CD4-positive, alpha-beta T cell treated with Interleukin-4 for 1 hour (primary cell): ENCODE data around the gene CEP55.
"Not testable (repeated sequence)": the region's sequence is repeated elsewhere in the genome, so short reads cannot be mapped to it uniquely, and the experiment has no call there.

Experiments
- DNase-seq, 2 donors: peaks; one replicate each; pipeline ENCODE4 v3.0.0-alpha.2; 2020 to 2022

Gene CEP55

DNA sequence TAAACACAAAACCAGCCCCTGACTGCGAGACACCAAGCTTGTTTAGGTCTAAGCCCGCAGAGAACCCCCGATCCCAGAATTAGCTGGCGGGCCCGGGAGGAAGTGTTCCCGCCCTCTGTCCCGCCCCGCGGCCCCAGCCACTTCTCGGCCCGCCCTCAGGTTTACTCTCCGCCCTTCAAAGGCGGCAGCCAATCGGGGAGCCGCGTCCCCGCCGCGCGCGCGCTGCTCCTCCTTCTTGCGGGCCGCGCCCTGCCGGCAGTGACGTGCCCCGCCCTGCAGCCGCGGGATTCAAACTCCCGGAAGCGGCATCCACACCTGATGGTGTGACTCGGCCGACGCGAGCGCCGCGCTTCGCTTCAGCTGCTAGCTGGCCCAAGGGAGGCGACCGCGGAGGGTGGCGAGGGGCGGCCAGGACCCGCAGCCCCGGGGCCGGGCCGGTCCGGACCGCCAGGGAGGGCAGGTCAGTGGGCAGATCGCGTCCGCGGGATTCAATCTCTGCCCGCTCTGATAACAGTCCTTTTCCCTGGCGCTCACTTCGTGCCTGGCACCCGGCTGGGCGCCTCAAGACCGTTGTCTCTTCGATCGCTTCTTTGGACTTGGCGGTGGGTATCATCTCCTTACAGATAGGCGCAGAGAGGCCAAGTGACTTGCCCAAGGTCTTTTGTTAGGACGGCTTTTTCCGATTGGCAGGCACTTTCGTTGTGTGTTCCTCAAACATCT, at the start of gene CEP55:
Gene CEP55 (plus strand): TSS at position 291 of the 720 bp plus-strand sequence. CDS start 3,440 bp downstream, outside the sequence.
- peak; percentile 93 to 94 for DNase-seq

DNA sequence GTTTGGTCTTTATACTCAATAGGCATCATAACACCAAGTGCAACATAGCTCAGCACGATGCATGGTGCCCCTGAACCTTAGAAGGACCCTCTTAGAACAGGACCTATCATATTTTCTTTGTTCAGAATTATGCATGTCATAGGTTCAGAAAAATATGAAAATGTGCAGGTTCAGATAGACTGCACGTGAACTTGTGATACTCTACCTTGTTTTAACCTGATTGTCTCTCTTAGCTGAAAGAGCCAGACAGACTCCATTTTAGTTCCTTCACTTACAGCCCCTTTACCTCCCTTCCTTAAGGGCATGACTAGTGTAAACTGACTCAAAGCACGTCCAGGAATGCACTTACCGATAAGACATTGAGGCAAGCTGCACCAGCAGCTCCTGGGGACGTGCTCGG, 49.4 kb upstream of the CEP55 start:
- no peak for DNase-seq

DNA sequence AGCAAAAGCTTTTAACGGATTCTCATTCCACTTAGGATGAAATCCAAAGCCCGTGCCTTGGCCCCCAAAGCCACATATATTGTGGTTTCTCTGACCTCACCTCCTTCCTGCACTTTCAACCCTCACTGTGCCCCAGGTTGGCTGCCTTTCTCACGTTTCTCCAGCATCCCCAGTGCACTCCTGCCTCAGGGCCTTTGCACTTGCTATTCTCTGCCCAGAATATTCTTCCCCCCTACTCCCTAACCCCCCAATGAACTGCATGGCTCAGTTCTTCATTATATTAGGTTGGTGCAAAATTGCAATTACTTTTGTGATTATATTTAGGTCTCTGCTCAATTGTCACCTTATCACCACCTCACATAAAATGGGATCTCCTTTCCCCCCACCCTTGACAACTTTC, 48.4 kb upstream of the CEP55 start:
- DNase-seq, result no peak

DNA sequence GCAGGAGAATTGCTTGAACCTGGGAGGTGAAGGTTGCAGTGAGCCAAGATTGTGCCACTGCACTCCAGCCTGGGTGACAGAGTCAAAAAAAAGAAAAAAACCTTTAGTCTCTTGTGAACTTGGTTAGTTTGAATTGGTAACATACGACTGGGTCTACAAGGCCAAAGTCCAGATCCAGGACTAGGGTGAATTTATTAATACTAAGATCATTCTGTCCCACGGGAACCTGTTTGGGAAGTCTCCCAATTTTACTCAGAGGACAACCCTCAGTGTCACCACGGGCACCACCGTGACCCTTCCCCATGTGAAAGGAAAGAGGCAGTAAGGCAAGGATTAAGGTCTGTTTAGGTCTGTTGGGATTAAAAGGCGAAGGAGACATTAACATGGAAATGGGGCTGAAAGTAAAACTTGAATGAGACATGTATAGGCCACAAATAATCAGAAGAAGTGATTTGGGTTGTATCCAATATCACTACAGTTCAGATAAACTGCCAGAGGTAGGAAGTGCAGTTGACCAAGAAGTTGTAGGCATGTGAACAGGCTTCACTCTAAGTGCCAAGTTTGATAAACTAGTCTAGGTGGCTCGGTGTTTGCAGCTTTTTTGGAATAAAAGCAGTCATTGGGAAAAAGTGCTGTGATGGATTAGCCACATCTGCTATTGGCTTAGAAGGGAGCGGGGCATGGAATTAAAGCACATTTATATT, 45.0 kb upstream of the CEP55 start:
- no peak for DNase-seq

DNA sequence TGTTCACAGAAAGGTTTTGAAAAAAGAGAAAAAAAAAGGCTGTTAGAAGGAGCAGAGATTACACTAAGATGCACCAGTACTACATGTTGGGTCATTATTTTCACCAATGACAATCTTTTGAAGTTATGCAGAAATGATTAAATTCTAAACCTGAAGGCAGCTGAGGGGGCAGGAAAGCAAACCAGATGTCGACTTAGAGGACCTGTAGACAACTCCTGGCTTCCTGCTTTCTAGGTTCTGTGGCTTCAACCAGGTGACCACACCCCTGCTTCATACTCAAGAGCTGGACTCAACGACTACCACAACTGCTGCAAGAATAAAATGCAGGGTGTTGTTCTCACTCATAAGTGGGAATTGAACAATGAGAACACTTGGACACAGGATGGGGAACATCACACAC, 44.3 kb upstream of the CEP55 start:
- no peak for DNase-seq

DNA sequence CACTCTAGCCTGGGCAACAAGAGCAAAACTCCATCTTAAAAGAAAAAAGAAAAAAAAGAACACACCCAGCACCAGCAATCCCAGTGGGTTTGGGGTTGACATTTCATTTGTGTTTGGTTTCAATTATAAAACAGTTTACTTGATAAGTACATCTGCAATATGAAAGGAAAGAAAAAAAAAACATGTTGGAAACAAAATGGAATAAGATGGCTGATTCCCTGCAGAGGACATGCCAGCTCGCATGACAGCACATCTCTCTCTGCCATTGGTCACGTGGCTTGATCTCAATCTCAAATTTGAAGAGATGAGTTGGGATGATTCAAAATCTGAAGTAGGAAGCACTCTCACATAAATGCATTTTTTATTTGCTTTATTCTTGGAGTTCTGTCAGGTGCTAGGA, 42.3 kb upstream of the CEP55 start:
- no peak for DNase-seq

DNA sequence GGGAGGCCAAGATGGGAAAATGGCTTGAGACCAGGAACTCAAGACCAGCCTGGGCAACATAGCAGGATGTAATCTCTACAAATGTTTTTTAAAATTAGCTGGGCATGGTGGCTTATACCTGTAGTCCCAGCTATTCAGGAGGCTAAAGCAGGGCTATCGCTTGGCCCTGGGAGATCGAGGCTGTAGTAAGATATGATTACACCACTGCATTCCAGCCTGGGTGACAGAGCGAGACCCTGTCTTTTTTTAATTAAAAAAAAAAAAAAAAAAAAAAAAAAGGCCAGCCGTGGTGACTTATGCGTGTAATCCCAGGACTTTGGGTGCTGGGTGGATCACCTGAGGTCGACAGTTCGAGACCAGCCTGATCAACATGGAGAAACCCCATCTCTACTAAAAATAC, 41.7 kb upstream of the CEP55 start:
- no peak for DNase-seq

DNA sequence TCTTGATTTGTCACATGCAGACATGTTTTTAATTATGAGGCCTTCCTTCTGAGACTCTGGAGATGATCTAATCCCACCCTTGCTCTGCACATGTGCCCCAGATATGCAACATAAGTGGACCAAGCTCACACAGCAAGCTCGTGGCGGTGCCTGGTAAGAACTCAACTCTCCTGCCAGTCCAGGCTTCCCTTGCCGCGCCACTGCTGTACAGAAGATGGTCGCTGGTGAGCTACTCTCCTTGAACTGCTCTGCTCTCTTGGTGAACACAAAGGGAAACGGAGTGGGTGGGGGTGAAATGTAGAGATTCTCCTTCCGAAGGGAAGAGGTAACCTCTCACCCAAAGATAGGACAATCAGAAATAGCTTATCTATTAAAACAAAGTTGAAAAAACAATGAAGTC, 39.9 kb upstream of the CEP55 start:
- DNase-seq, result no peak

DNA sequence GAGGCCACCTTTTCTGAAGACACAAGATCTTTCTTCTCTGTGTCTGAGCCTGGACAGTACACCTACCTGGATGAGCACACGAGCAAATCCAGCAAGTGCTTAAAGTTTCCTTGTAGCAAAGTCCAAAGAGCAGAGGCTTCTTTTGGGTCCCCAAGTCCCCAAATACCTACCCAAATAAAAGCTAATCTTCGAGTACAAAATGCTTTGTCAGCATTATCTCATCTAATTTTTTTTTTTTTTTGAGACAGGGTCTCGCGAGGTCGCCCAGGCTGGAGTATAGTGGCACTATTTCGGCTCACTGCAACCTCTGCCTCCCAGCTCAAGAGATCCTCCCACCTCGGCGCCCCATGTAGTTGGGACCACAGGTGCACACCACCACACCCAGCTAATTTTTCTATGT, 38.9 kb upstream of the CEP55 start:
- DNase-seq, result no peak

DNA sequence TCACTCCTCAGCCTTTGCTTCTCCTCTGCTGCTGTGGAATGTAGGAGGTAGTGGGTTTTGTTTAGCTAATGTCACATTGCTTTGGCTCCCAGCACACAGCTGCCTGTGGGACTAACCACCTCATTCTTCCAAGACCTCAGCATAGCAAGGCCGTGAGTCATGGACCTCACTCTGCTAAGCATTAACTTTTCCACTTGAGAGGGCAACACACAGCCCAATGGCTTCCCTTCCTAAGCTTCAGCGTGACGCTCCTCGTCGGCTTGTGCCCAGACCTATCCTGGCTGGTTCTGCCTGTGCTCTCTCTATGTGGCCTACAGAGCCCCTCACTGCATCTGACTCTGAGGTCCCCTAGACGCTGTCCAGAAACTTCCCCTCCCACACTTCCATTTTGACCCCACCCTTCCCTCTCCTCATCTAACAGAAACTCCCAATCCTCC, 37.6 kb upstream of the CEP55 start:
- DNase-seq, result no peak

DNA sequence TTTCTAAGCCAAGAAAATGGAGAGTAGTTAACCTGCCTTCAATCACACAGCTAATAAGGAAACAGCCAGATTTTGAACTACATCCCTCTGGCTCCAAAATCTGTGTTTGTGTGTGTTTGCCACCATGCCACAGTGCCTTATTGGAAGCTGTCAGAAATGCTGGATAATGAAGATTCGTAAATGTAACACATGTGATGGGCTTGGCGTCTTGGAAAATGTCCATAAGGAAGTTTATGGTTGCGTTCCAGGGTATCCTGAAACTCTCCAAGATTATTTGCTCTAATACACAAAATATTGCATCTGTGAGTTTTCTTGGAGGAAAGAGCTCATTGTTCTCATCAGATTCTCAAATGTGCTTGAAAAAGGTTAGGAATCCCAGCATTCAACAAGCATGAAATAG, 36.9 kb upstream of the CEP55 start:
- no peak for DNase-seq

DNA sequence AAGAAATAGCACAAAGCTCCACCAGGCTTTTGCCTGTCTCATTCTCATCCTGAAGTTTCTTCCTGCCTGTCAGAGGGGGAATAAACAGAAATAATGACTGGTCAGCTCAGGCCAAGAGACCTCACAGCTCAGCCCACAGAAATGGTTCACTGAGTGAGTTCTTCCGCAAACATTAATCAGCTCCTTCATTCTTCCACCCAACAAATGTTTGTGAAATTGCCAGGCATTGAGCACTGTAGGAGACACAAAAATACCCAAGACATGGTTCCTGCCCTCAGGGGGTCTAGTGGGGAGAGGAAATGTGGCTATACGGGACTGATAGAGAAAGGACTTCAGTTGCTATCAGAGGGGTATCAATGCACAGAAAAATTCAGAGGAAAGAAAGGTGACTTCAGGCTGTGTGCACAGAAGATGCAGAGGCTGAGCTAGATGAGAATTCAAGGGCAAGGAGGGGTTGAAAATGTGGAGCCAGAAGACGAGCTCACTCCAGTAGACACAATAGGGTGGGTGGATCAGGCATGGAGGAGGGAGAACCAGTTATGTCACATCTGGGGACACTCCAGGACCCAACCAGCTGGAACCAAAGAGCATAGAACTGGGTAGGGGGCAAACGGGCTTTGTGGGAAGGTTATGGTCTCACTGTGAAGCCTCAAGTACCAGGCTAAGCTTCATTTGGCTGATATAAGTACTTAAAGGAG, 35.2 kb upstream of the CEP55 start:
- DNase-seq, result no peak

DNA sequence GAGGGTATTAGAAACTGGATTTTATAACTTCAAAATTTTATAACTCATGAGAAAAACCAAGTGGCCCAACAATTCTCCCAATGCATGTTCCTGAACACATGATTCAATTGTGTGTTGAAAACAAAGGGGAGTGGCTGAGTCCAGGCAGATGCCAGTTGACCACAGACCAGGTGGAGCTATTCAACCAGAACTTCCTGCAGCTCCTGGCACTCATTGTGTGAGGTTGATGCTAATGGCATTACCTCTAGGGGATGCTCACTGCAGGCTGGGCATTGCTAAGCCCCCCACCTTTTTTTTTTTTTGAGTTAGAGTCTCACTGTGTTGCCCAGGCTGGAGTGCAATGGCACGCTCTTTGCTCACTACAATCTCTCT, 34.6 kb upstream of the CEP55 start:
- DNase-seq, result no peak

DNA sequence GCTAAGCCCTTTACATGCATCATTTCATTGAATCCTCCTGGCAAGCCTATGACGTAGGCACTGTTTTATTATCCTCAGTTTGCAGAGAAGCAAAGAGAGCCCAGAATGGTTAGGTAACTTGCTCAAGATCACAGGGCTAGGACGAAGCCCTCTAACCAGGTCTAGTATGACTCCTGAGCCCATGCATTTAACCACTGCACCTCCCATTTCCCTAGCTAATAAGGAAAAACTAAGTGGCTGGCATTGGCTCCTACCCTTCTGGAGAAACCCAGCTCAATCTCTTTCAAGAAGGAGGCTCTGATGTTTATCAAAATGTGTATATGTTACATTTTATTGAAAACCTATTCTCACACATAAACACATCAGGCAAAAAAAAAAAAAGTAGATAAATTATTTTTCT, 34.0 kb upstream of the CEP55 start:
- no peak for DNase-seq

DNA sequence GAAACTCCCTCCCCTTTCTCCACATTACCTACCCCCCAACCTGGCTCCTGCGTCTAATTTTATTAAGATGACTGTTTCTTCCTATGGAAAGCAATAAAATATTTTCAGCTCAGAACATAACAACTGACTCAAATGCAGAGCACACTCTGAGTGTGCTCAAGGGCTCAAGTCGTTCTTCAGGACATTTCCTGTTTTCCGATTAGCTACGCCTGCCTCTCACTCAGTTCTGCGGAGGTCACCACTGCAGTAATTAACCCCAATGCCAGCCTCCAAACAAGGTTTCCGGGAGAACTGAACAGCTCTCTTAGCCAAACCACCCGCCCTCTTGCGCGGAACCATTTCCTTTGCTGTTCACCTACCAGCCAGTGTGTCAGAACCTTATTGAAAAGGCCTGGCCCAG, 33.5 kb upstream of the CEP55 start:
- DNase-seq, result peak; percentile 20 to 23

DNA sequence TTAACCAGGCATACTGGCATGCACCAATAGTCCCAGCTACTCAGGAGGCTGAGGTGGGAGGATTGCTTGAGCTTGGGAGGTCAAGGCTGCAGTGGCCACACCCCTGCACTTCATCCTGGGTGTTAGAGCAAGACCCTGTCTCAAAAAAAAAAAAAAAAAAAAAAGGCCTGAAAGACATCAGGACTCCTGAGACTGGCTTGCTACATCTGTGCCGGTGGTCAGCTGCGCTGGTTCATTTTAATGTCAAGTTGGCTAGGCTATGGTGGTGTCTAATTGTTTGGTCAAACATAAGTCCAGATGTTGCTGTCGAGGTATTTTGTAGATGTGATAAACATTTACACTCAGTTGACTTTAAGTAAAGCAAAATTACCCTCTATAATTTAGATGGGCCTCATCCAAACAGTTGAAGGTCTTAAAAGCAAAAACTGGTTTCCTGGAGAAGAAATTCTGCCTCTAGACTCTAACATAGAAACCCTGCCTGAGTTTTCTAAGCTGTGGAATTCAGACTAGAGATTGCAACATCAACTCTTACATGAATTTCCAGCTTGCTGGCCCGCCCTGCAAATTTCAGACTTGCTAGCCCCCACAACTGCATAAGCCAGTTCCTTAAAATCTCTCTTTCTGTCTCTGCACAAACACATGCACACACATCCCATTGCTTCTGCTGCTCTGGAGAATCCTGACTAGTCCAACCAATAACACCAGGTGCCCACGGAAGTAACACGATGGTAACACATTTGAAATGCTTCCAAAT, 32.5 kb upstream of the CEP55 start:
- DNase-seq, result no peak

DNA sequence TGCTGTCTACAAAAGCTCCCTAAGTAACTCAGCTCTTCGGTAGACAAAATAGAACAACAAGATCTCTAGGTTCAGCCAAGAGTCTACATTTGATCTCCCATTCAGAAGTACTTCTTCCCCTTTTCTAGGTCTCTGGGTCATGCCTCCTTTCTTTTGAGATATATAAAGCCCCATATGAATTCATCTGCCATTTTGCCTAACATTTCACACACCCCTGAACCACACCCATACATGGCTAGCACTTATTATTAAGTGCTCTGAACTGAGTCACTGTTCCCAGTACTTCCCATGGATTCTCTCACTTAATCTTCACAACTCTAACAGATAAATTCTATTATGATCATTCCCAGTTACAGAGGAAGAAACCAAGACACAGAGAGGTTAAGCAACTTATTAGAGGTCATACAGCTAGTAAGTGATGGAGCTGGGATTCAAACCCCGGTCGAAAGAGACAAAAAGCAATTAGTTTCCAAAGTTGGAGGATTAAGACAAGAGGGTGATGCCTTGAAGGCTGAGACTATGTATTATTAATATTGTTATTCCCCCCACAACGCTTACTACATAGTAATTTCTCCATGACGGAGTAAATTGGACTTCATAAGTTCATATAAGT, 31.5 kb upstream of the CEP55 start:
- DNase-seq, result no peak

DNA sequence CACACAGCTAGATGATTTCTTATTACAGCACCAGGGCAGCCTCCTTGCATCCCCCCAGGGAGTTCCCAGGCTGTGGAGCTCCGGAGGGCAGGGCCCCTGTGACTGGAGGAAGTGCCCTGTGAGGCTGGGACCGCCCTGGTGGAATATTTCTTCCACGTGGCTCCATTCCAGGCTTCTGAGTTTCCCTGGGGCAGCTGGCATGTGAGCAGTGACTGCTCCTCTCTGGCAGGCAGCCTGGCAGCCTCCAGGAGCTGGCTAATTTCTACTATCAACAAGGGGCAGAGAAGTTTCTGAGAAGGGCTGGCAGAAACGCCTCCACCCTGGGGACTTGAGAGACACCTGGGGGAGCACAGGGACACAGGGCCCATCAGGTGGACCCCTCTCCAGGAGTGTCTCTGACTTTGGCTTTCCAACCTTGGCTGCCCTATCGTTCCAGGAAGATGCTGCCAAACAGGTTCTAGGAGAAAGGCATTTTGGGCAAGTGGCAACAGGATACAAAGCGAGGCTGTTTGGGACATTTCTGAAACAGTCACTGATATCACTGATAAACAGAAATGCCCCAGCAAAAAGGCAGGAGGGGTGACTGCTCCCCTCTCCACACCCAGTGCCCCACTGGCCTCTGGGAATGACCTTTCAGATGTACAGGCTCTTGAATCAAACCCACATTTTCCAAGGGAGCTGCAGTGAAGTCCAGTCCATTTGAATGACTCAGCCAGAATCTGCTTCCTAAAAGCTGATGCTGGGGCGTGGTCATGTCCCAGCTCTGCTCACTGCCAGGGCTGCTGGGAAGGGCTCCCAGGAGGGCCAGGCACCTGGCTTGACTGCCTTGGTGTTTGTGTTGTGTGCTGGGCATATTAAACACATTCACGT, 30.4 kb upstream of the CEP55 start:
- DNase-seq, result no peak

DNA sequence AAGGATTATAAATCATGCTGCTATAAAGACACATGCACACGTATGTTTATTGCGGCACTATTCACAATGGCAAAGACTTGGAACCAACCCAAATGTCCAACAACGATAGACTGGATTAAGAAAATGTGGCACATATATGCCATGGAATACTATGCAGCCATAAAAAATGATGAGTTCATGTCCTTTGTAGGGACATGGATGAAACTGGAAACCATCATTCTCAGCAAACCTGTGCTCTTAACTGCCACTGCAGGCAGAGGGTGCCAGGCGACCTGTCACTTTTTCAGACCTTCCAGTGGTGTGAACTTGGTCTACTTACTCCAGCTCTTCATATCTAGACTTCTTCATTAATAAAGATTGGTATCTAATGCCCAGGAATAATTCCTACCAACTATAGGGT, 28.8 kb upstream of the CEP55 start:
- not testable (repeated sequence) for DNase-seq

DNA sequence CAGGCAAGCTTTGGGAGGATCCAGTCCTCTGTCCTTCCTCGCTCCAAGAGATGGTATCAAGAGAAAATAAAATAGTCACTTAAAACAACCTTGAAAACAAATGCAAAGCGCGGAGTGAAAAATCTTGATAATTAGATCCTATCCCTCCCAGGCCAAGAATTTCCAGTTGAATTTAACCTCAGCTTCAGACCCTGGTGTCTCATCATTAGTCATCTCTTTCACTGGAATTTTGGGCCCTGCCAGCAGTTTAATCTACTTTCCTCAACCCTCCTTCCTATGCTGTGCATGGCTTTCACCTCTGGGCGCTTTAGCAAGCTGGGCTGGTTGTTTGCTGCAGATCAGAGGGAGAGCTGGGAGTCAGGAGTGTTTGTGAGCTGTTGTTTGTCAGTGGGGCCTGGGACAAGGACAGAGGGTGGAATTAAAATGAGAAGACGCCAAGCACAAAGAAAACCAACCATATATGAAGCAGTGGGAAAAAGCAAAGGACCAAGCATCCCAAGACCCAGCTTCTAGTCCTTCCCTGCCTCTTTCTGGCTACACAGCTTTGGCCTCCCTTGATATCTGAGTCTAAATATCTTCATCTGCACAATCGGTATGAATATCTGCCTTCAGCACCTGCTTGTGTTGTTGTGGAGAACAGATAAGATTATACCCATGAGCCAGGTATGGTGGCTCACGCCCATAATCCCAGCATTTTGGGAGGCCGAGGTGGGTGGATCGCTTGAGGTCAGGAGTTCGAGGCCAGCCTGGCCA, 27.8 kb upstream of the CEP55 start:
- no peak for DNase-seq

DNA sequence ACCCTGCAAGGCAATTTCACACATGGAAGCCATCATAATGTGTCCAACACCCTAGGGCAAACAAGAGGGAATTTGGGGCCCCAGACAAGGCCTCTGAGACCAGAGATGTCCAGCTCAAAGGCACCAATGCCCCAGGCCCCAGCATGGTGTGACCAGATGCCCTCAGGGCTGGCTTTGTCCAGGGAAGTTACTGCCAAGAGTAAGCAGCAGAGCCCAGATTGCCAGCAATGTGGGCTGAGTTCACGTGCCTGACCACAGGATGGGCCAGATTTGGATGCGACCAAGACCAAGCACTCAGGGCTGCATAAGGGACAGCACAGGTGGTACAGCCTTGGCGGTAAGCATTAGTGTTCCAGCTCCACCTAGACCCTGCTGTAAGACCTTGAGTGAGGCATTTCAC, 27.0 kb upstream of the CEP55 start:
- DNase-seq, result no peak
